Lower lobe of right lung (tissue), 2 donors: ENCODE data around the gene KCNAB1. TPM values are rescaled to one million over a fixed set of nuclear protein-coding genes. Genes with fewer than 3 reads are reported as not detected.

Experiments
- ATAC-seq, 2 donors: fragments of 200-7000 bp; cut with Tn5 transposase; one replicate each; pipeline ENCODE4 v1.9.1; 2020 to 2022; ENCODE audit warnings: mild to moderate bottlenecking in 2 of 2, moderate library complexity in 2 of 2
- DNase-seq: peaks from one replicate; pipeline ENCODE4 v3.0.0-alpha.2; 2020
- H3K27ac ChIP-seq: fragments of 200-600 bp; one replicate; pipeline ENCODE4 v1.8.0; 2022
- H3K27me3 ChIP-seq: fragments of 200-600 bp; one replicate; pipeline ENCODE4 v1.8.0; 2022; ENCODE audit warnings: low read depth
- H3K36me3 ChIP-seq: fragments of 200-600 bp; one replicate; pipeline ENCODE4 v1.8.0; 2022; ENCODE audit warnings: mild to moderate bottlenecking
- H3K4me1 ChIP-seq: fragments of 200-600 bp; one replicate; pipeline ENCODE4 v1.8.0; 2022
- H3K4me3 ChIP-seq: fragments of 200-600 bp; one replicate; pipeline ENCODE4 v1.8.0; 2022; ENCODE audit warnings: mild to moderate bottlenecking
- H3K9me3 ChIP-seq: fragments of 200-600 bp; one replicate; pipeline ENCODE4 v1.8.0; 2022
- intact Hi-C: fragments of 100-400 bp; cut with DNase I; formaldehyde crosslinking; loops from one replicate; pipeline ENCODE4 v1.11.0; 2022
- total RNA-seq: library from RNA; stranded (reverse); fragmentation: NEBNext Ultra II Directional; extraction: Animal tissue kit (Norgen Biotek cat#: 25700); gene quantifications from one replicate; pipeline ENCODE4 v1.2.1, GENCODE V29; 2021
- TF ChIP-seq, protein P1 (sequence below): fragments of 200-600 bp; IDR thresholded peaks from one replicate; pipeline ENCODE4 v1.8.0; 2022; ENCODE audit warnings: antibody characterized with exemption, mild to moderate bottlenecking
- donor health status: DM: no; HTN: yes; CAD: no; lungs with severe emphysema.

The KCNAB1 gene
- total RNA-seq, 1 donor from 2014 or later, result 4.7 TPM

DNA sequence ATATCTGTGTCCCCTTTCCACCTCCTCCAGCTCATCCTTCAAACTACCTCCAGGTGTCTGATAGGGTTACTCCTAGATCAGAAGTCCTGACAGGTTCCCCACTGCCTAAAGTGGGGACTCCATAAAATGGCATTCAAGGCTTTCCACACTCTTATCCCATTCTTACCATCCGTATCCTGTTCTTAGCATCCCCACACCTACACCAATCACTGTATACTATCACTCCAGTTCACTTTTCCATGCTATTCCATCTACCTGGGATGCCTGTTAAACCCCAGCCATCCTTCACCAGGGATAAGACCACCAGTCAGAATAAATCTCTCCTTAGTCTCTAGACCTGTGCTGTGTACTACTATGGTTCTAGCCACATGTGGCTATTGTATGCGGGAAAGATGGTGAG is 415.4 kb downstream of the KCNAB1 start:
- Histone ChIP-seq H3K27ac (peak overlapping the region; percentile 4), H3K4me3 (no peak overlapping the region)
- TF ChIP-seq, protein P1, sequence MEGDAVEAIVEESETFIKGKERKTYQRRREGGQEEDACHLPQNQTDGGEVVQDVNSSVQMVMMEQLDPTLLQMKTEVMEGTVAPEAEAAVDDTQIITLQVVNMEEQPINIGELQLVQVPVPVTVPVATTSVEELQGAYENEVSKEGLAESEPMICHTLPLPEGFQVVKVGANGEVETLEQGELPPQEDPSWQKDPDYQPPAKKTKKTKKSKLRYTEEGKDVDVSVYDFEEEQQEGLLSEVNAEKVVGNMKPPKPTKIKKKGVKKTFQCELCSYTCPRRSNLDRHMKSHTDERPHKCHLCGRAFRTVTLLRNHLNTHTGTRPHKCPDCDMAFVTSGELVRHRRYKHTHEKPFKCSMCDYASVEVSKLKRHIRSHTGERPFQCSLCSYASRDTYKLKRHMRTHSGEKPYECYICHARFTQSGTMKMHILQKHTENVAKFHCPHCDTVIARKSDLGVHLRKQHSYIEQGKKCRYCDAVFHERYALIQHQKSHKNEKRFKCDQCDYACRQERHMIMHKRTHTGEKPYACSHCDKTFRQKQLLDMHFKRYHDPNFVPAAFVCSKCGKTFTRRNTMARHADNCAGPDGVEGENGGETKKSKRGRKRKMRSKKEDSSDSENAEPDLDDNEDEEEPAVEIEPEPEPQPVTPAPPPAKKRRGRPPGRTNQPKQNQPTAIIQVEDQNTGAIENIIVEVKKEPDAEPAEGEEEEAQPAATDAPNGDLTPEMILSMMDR, result no peak

DNA sequence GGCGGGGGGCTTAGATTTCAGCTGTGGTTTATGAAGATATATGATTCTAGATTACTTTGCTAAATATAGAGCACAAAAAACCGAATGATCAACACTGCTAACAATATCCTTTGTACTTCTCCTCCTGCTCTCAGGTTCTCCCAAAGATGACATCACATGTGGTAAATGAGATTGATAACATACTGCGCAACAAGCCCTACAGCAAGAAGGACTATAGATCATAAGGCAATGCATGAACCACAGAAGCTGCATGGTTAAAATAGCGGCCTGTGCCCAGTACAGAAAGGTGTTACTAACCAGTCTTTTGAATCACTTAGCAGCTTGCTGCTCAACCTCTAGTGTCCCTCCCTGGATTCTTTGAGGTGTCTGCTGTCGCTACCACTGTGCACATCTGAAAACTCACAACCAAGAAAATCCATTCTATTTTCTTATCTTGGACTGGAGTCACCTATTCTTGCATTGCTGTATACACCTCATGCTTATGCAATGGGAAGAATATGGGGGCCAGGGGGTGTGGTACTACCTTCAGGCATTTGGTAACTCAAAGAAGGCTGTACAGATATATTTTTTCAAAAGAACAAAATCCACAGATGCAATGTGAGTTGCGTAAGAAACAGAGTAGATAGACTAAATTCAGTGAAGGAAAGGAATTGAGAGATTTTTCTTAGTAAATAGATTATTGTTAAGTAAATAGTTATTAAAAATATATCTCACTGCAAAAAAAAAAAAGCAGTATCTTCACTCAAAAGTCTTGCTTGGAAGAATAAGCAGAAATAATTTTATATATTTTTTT is 416.3 kb downstream of the KCNAB1 start:
- ATAC-seq (no peak), DNase-seq (no peak)
- Histone ChIP-seq H3K27ac (no peak overlapping the region), H3K4me1 (peaks cover 13% of the 10 kb centered on the region), H3K36me3 (peaks cover 43% of the 10 kb centered on the region), H3K9me3 (no peaks in the 10 kb centered on the region), H3K27me3 (no peaks in the 10 kb centered on the region), H3K4me3 (no peak overlapping the region)
- intact Hi-C loops, result no loop called here
- TF ChIP-seq, protein P1, result no peak

More for the DNA sequence above, 415.4 kb downstream of the KCNAB1 start:
- DNase-seq, result no peak
- no peaks in the 10 kb centered on the region for H3K9me3 ChIP-seq
- H3K27me3 ChIP-seq, result no peaks in the 10 kb centered on the region
- H3K36me3 ChIP-seq, result peaks cover 34% of the 10 kb centered on the region
- peaks cover 13% of the 10 kb centered on the region for H3K4me1 ChIP-seq
- ATAC-seq, result no peak
- intact Hi-C loops, result no loop called here

DNA sequence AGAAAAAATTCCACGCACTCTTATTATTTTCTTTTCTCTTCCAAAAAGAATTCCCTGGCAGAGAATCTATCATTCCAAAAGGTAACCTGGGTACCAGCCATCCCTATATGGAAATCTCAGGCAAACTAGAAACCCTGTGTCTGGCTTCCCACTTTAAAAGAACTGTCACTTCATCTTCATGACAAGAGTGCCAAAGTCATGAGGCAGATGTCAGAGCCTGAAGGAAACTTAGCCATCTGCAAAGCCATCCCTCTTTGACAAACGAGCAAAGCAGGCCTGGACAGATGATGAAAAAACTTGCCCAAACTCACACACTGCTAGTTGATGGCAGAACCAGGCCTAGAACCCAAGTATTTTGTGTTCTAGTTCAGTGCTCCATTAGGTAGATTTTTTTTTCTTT is 418.7 kb downstream of the KCNAB1 start:
- Histone ChIP-seq H3K27me3 (no peaks in the 10 kb centered on the region), H3K9me3 (no peaks in the 10 kb centered on the region), H3K4me1 (peaks cover 25% of the 10 kb centered on the region), H3K4me3 (no peak overlapping the region), H3K27ac (no peak overlapping the region), H3K36me3 (peaks cover 64% of the 10 kb centered on the region)
- ATAC-seq (no peak), DNase-seq (no peak)
- TF ChIP-seq, protein P1, result no peak
- intact Hi-C loops, result no loop called here

DNA sequence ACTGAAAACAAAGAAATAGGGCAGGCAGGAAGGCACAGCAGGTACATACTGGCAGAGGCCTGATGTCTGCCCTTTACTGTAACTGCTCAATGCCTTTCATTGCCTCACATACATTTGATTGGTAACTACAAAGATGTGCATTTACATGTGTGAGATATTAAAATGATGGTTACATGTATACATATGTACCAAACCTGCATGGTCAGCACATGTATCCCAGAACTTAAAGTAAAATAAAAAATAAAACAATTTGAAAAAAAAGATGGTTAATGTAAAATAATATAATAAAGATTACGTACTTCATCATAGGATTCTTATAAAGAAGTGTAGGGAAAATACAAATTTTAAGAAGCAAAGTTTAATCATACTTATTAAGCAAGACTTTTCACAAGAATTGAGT is 419.4 kb downstream of the KCNAB1 start:
- H3K36me3 ChIP-seq, result peaks cover 71% of the 10 kb centered on the region
- DNase-seq, result no peak
- H3K4me3 ChIP-seq, result no peak overlapping the region
- TF ChIP-seq, protein P1, result no peak
- intact Hi-C loops, result no loop called here
- no peak overlapping the region for H3K27ac ChIP-seq
- H3K9me3 ChIP-seq, result no peaks in the 10 kb centered on the region
- peaks cover 27% of the 10 kb centered on the region for H3K4me1 ChIP-seq
- no peaks in the 10 kb centered on the region for H3K27me3 ChIP-seq
- no peak for ATAC-seq

DNA sequence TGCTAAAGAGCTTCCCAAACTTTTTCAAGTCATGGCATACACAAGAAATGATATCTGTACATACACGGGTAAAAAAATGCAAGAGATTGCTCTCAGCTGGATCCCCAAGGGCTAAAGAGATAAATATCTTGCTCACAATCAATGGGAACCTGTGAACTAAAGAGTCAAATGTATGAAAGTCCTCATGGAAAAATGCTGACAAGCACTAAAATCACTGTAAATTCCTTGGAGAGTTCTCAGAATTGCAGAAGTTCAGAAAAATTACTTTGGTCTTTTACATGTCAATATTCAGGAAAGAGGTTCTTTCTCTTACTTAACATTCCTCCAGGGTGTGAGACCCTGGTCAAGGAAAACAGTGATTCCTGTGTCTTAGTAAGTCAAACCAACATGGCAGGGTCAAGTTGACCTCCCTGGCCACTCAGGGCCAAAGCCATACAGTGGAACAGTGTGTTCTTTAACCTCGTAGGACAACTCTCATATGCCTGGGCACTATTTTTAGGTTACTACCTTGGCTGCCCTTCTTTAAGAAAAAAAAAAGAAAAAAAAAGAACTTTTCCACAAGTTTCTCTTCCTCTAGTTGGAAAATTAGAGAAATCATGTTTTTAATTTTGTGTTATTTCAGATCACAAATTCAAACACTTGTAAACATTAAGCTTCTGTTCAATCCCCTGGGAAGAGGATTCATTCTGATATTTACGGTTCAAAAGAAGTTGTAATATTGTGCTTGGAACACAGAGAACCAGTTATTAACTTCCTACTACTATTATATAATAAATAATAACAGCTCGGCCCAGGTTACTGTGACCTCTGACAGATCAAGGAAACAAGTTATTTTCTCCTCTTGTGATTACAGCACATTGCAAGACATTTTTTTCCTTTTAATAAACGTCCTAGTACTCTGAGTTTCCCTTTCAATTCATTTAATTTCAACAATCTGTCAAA is 422.0 kb downstream of the KCNAB1 start:
- intact Hi-C loops, result no loop called here
- H3K4me1 ChIP-seq, result peaks cover 22% of the 10 kb centered on the region
- no peak overlapping the region for H3K4me3 ChIP-seq
- no peak overlapping the region for H3K27ac ChIP-seq
- no peaks in the 10 kb centered on the region for H3K27me3 ChIP-seq
- peaks cover 97% of the 10 kb centered on the region for H3K36me3 ChIP-seq
- DNase-seq, result no peak
- TF ChIP-seq, protein P1, result no peak
- no peak for ATAC-seq
- H3K9me3 ChIP-seq, result no peaks in the 10 kb centered on the region
